Activated naive CD4-positive, alpha-beta T cell treated with anti-CD3 and anti-CD28 coated beads, Interleukin-2, amount 50 U/mL, for 24 hours (primary cell): Measurements from ENCODE around the gene SUMO2.
A peak's percentile ranks its signal among the peaks of the same experiment; 100 is the strongest.
"Not testable (repeated sequence)": the region's sequence is repeated elsewhere in the genome, so short reads cannot be mapped to it uniquely, and the experiment has no call there.

ENCODE experiments used
- H3K27ac Mint-ChIP-seq: one replicate; pipeline ENCODE4 v1.8.0; 2021; ENCODE audit warnings: mild to moderate bottlenecking, mixed read lengths
- H3K27me3 Mint-ChIP-seq: one replicate; pipeline ENCODE4 v1.8.0; 2021; ENCODE audit warnings: mixed read lengths
- H3K36me3 Mint-ChIP-seq: one replicate; pipeline ENCODE4 v1.8.0; 2021; ENCODE audit warnings: mixed read lengths
- H3K4me1 Mint-ChIP-seq: one replicate; pipeline ENCODE4 v1.8.0; 2021; ENCODE audit warnings: mixed read lengths
- H3K4me3 Mint-ChIP-seq: one replicate; pipeline ENCODE4 v1.8.0; 2021; ENCODE audit warnings: mild to moderate bottlenecking, mixed read lengths
- H3K9me3 Mint-ChIP-seq: one replicate; pipeline ENCODE4 v1.8.0; 2021; ENCODE audit warnings: mixed read lengths

SUMO2 gene

GRCh38 chr17:75159196-75160031 lies 23.3 kb downstream of the SUMO2 start:
- Mint-ChIP-seq H3K4me1 (peaks cover 22% of the 10 kb centered on the region), H3K4me3 (no peak overlapping the region), H3K36me3 (peaks cover 1% of the 10 kb centered on the region), H3K9me3 (no peaks in the 10 kb centered on the region), H3K27me3 (no peaks in the 10 kb centered on the region), H3K27ac (no peak overlapping the region)

- not testable (repeated sequence) for H3K9me3 Mint-ChIP-seq, H3K27me3 Mint-ChIP-seq, H3K36me3 Mint-ChIP-seq, H3K4me3 Mint-ChIP-seq, H3K27ac Mint-ChIP-seq
- H3K4me1 Mint-ChIP-seq = peaks cover 24% of the 10 kb centered on the region
These were observed 24.3 kb downstream of the SUMO2 start for GRCh38 chr17:75158480-75158879.

- no peaks in the 10 kb centered on the region for H3K27me3 Mint-ChIP-seq
- H3K4me1 Mint-ChIP-seq = peaks cover 36% of the 10 kb centered on the region
These were observed 27.6 kb downstream of the SUMO2 start for GRCh38 chr17:75155191-75155601.

GRCh38 chr17:75154195-75155106 lies 28.3 kb downstream of the SUMO2 start, which contains the start of gene JPT1:
JPT1 (minus strand) TSS chr17:75154512; CDS start chr17:75154397, 115 bp downstream.
- Mint-ChIP-seq H3K27ac (peak within 1 kb of the TSS; percentile 93), H3K36me3 (no peaks in the 10 kb centered on the region), H3K4me1 (peaks cover 38% of the 10 kb centered on the region), H3K9me3 (no peaks in the 10 kb centered on the region), H3K27me3 (no peaks in the 10 kb centered on the region), H3K4me3 (peak within 1 kb of the TSS; percentile 93)

More at GRCh38 chr17:75155191-75155601, 27.6 kb downstream of the SUMO2 start:
- no peaks in the 10 kb centered on the region for H3K9me3 Mint-ChIP-seq
- H3K4me3 Mint-ChIP-seq = no peak overlapping the region
- H3K27ac Mint-ChIP-seq = peak overlapping the region; percentile 12
- H3K36me3 Mint-ChIP-seq = no peaks in the 10 kb centered on the region

DNA sequence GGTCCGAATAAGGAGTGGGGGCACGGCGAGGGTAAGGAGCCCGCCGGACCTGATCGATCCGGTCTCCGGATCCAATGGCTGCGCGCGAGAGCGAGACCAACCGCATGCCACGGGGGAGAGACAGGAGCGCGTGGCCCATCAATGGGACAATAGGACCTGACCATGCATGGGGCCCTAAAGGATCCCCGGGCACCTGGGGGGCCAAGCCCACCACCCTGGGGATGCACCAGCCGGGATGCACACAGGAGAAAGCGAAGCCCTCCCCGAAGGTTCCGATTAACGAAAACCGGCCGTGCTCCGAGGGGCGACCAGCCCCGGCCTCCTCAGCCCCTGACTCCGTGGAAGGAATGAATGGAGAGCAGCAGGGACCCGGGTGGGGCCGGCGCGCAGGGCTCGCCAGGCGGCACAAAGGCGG lies 29.0 kb downstream of the SUMO2 start:
- H3K4me1 Mint-ChIP-seq = peaks cover 33% of the 10 kb centered on the region
- H3K36me3 Mint-ChIP-seq = no peaks in the 10 kb centered on the region
- no peaks in the 10 kb centered on the region for H3K9me3 Mint-ChIP-seq
- no peaks in the 10 kb centered on the region for H3K27me3 Mint-ChIP-seq
- H3K4me3 Mint-ChIP-seq = peak overlapping the region; percentile 93
- peak overlapping the region; percentile 53 for H3K27ac Mint-ChIP-seq

DNA sequence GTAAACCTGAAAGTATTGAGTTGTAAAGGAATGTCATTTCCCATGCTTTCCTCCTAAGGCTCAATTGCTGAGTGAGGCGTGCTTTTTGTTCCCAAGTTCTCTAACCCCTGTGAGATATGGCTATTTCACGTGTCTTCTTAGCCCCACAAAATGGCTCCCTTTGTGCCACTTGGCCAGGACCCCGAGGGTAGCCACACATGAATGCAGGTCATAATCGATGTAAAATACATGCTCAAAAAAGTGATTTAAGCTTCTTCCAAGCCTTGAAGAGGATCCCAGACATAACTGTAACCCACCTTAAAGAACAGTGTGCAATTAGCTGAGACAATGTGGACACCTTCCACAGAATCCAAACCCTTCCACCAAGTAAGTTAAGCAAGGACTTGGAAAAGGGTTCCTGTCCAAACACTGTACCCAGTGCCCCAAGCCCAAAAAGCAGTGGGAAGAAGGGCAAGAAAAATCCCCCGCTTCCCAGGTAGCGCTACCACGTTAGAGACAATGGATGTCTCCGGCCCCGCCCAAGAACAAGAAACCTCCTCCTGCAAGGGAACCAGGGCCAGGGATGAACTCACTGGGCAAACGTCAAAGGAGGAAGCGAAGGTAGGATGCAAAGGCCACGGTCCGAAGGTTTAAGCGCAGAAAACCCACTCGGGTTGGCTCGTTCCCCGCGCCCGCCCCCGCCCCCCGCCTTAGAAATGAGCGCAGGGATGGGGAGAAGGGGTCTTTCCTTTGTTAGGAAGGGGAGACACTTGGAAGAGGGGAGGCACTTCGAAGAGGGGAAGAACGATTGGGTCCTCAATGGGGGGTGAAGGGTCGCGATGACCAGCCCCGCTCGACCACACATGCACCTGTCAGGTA lies 29.6 kb downstream of the SUMO2 start:
- Mint-ChIP-seq H3K36me3 (peaks cover 2% of the 10 kb centered on the region), H3K27me3 (no peaks in the 10 kb centered on the region), H3K4me1 (peaks cover 33% of the 10 kb centered on the region), H3K27ac (peak overlapping the region; percentile 53), H3K4me3 (peak overlapping the region; percentile 93), H3K9me3 (no peaks in the 10 kb centered on the region)

GRCh38 chr17:75152523-75152921 lies 30.2 kb downstream of the SUMO2 start:
- H3K9me3 Mint-ChIP-seq = no peaks in the 10 kb centered on the region
- peaks cover 33% of the 10 kb centered on the region for H3K4me1 Mint-ChIP-seq
- H3K4me3 Mint-ChIP-seq = peak overlapping the region; percentile 93
- peak overlapping the region; percentile 41 for H3K27ac Mint-ChIP-seq
- H3K36me3 Mint-ChIP-seq = peaks cover 2% of the 10 kb centered on the region
- H3K27me3 Mint-ChIP-seq = no peaks in the 10 kb centered on the region

DNA sequence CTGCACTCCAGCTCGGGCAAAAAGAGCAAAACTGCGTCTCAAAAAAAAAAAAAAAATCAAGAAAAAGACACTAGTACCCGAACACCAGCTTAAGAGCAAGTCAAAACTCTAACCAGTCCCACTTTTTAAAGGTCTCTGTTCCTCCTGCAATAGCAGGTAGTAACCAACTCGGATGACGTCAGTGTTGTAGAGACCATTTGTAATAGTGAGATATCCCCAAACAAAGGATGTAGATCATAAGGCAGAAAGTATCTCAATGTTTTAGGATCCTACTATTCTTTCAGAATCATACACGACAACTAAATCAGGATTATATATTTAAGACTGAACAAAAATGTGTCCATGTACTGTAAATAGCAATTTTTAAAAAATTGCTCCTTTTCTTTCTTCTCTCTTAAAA lies 30.8 kb downstream of the SUMO2 start:
- Mint-ChIP-seq H3K36me3 (peaks cover 6% of the 10 kb centered on the region), H3K9me3 (no peaks in the 10 kb centered on the region), H3K27me3 (no peaks in the 10 kb centered on the region), H3K27ac (peak overlapping the region; percentile 57), H3K4me3 (peak overlapping the region; percentile 93), H3K4me1 (peaks cover 33% of the 10 kb centered on the region)

- peaks cover 17% of the 10 kb centered on the region for H3K4me1 Mint-ChIP-seq
- H3K36me3 Mint-ChIP-seq = peaks cover 11% of the 10 kb centered on the region
- H3K4me3 Mint-ChIP-seq = no peak overlapping the region
- peak overlapping the region; percentile 35 for H3K27ac Mint-ChIP-seq
- no peaks in the 10 kb centered on the region for H3K9me3 Mint-ChIP-seq
- no peaks in the 10 kb centered on the region for H3K27me3 Mint-ChIP-seq
These were observed 34.7 kb downstream of the SUMO2 start for GRCh38 chr17:75147878-75148546.

DNA sequence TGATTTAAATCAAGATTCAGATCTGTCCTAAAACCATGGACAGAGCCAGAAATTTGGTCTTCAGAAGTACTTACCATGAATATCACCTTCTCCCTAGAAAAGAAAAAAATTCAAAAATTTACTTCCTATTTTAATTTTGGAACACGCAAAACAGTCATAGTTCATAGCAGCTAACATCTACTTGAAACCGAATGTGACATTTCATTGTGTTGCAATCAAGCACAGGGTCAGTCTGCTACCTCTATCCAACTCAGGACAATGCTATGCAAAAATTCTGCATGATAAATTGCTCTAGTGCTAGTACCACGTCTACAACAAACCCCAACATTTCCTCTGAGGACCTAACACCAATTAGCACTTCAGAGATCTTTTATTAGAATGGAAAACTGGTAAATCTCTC lies 36.2 kb downstream of the SUMO2 start:
- Mint-ChIP-seq H3K27me3 (no peaks in the 10 kb centered on the region), H3K9me3 (no peaks in the 10 kb centered on the region), H3K27ac (no peak overlapping the region), H3K36me3 (peaks cover 11% of the 10 kb centered on the region), H3K4me3 (no peak overlapping the region), H3K4me1 (peaks cover 4% of the 10 kb centered on the region)

- Mint-ChIP-seq H3K36me3 (peaks cover 11% of the 10 kb centered on the region), H3K27ac (no peak overlapping the region), H3K4me3 (no peak overlapping the region), H3K4me1 (peaks cover 8% of the 10 kb centered on the region), H3K9me3 (no peaks in the 10 kb centered on the region), H3K27me3 (no peaks in the 10 kb centered on the region)
These were observed 37.8 kb downstream of the SUMO2 start for GRCh38 chr17:75144816-75145512.

DNA sequence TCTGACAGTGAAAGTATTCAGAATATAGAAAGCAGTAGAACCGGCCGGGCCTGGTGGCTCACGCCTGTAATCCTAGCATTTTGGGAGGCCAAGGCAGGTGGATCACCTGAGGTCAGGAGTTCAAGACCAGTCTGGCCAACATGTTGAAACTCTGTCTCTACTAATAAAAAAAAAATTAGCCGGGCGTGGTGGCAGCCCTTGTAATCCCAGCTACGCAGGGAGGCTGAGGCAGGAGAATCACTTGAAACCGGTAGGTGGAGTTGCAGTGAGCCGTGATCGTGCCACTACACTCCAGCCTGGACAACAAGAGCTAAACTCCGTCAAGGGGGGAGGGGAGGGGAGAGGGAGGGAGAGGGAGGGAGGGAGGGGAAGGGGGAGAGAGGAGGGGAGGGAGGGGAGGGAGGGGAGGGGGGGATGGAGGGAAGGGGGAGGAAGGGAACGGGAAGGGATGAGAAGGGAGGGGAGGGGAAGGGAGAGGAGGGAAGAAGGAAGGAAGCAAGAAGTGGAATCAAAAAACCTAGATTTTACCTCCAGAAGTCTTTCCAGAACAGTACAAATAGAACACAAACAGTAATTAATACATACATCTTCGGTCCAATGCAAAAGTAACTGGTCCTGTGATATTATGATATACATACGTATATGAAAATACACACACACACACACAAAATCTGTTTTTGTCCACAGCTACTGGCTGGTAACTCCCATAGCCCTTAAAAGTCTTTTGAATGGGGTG lies 40.4 kb downstream of the SUMO2 start:
- H3K36me3 Mint-ChIP-seq = peaks cover 10% of the 10 kb centered on the region
- no peaks in the 10 kb centered on the region for H3K27me3 Mint-ChIP-seq
- no peak overlapping the region for H3K4me3 Mint-ChIP-seq
- H3K4me1 Mint-ChIP-seq = peaks cover 3% of the 10 kb centered on the region
- H3K27ac Mint-ChIP-seq = no peak overlapping the region
- H3K9me3 Mint-ChIP-seq = no peaks in the 10 kb centered on the region

DNA sequence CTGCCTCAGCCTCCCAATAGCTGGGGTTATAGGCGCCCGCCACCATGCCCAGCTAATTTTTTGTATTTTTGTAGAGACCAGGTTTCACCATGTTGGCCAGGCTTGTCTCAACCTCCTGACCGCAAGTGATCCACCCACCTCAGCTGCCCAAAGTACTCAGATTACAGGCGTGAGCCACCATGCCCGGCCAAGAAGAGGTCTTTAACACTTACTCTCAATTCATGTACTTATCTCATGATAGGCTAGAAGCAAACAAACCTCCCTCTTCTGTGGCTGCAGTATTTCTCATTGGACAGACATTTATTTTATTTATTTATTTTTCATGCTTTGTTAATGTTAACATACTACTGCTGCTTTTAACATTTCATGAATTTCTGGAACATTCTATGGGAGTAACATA lies 44.2 kb downstream of the SUMO2 start:
- Mint-ChIP-seq H3K4me3 (no peak overlapping the region), H3K9me3 (no peaks in the 10 kb centered on the region), H3K36me3 (peaks cover 1% of the 10 kb centered on the region), H3K4me1 (peaks cover 3% of the 10 kb centered on the region), H3K27ac (no peak overlapping the region), H3K27me3 (no peaks in the 10 kb centered on the region)

- H3K27ac Mint-ChIP-seq = peak overlapping the region; percentile 8
- H3K4me1 Mint-ChIP-seq, H3K27me3 Mint-ChIP-seq, H3K4me3 Mint-ChIP-seq, H3K9me3 Mint-ChIP-seq, H3K36me3 Mint-ChIP-seq: not testable (repeated sequence)
These were observed 45.0 kb downstream of the SUMO2 start for GRCh38 chr17:75137762-75138161.
